Right lobe of liver (tissue), 4 donors: ENCODE data around the gene ATP1A2.

Experiments used
- CTCF ChIP-seq, 4 donors: fragments of 200-600 bp in 3 of 4; fragments of 450-650 bp in 1 of 4; IDR thresholded peaks; one replicate each; pipeline versions ENCODE4 v1.5.1 to v1.8.0; 2016 to 2022; ENCODE audit warnings: antibody characterized with exemption in 4 of 4, mild to moderate bottlenecking in 2 of 4
- POLR2A ChIP-seq: fragments of 450-650 bp; IDR thresholded peaks from one replicate; pipeline ENCODE4 v1.6.1; 2017; ENCODE audit warnings: antibody characterized with exemption, mild to moderate bottlenecking
- donor health status: DM: no; HTN: no; CAD: no.
- donor health status: DM: no; HTN: no; CAD: no.
- donor health status: DM: no; HTN: yes; CAD: no.

GRCh38 chr1:160082487-160082886 lies 33.1 kb upstream of the ATP1A2 start:
- TF ChIP-seq POLR2A = no peak
- no peak for TF ChIP-seq CTCF (IDR thresholded peaks at IDR 0.05)
